ENCODE measurements around the gene MYL3.

MYL3 gene

DNA sequence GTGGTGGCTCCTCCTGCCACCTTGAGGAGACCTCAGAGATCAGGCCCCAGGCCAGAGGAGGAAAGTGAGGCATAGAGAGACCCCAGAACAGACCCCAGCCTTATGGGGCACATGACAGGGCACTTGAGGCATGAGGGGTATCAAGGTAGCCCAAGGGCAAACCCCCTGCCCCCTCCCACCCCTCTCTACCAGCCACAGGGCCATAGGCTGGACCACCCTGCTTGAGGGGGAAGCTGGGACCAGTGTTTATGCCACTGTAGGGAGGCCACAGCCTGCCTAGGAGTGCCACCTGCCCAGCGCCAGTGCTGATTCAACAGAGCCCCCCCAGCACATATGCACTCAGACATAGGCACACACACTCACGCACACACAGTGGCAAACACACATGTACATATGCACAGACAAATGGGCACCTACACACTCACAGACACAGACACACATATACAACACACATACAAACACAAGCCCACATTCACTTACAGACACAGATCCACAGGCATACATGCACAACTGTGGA, 10.3 kb downstream of the MYL3 start:
- Histone ChIP-seq H3K9ac (ENCODE audit: low read depth, low read length) (no peak overlapping the region), H3K27ac (ENCODE audit: low read depth, low read length) (no peak overlapping the region), H3K9me3 (ENCODE audit: insufficient read depth, low read depth, low read length) (no peaks in the 10 kb centered on the region), H3K27me3 (ENCODE audit: insufficient read depth, low read length) (no peaks in the 10 kb centered on the region), H3K36me3 (ENCODE audit: insufficient read depth, low read length) (no peaks in the 10 kb centered on the region), H3K4me3 (ENCODE audit: low read length) (no peak overlapping the region), H3K4me1 (ENCODE audit: insufficient read depth, low read length) (no peaks in the 10 kb centered on the region)
- WGBS = 95% methylated on average over 2 of the region's 2 CpGs

DNA sequence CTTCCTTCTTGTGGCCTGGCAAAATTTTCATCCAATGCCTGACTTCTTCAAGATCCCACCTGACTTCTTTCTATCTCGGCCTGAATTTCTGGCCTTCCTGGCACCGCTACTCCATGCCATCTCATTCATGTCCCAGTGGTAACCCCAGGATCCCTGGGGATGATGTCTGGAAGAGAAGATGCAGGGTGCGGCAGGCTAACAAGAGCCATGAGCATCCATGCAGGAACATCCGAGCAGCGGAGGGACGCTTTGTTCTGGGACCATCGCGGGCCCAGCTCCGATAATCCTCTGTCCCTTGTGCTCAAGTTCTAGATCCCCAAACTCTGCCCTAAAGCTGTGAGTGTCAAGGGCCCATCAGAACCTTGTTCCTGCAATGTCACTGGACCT, 10.9 kb downstream of the MYL3 start:
- H3K27me3 ChIP-seq (ENCODE audit: insufficient read depth, low read length) = no peaks in the 10 kb centered on the region
- 93% methylated on average over 9 of the region's 9 CpGs for WGBS
- H3K4me3 ChIP-seq (ENCODE audit: low read length) = no peak overlapping the region
- H3K4me1 ChIP-seq (ENCODE audit: insufficient read depth, low read length) = no peaks in the 10 kb centered on the region
- H3K36me3 ChIP-seq (ENCODE audit: insufficient read depth, low read length) = no peaks in the 10 kb centered on the region
- no peaks in the 10 kb centered on the region for H3K9me3 ChIP-seq (ENCODE audit: insufficient read depth, low read depth, low read length)
- H3K9ac ChIP-seq (ENCODE audit: low read depth, low read length) = no peak overlapping the region
- H3K27ac ChIP-seq (ENCODE audit: low read depth, low read length) = no peak overlapping the region

DNA sequence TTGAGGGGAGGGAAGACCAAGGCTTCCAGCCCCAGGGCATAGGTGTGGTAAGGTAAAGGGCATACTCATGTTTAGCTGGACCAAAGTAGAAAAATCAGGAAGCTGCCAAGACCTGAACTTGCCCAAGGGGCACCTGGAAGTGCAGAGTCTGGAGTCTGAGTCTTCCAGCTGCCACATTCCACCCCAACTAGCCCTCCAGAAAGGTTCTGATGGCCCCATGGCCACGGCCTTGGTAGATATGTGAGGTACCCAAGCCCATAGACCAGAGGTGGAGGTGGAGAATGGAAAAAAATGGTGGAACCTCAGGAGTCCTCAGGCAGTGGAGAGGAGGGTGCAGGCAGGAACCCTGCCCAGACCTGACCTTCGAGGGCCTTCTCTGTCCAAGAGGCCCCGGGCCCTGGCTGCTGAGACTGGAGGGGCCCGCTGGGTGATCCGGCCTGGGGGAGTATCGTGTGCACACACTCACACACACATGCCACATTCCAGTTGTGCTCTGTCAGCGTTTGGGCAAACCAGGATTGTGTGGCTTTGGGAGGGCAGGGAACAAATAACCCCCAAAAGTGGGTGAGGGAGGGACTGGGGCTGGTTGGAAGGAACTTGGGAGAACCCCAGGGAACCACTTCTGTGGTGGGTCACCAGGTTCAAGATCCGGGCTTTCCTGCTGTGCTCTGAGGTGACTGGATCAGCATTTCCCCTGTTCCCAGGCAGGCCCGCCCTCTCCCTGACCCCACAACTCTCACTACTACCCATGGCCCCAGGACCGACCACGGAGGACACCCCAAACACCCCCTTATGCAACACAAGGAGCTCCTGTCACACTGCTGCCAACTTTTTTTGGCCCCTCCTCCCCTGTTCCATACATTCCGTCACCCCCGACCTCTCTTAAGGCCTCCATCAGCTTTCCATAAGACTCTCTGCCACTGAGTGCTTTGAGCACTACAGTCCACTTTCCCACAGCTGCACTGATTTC, 11.6 kb downstream of the MYL3 start:
- H3K36me3 ChIP-seq (ENCODE audit: insufficient read depth, low read length) = no peaks in the 10 kb centered on the region

DNA sequence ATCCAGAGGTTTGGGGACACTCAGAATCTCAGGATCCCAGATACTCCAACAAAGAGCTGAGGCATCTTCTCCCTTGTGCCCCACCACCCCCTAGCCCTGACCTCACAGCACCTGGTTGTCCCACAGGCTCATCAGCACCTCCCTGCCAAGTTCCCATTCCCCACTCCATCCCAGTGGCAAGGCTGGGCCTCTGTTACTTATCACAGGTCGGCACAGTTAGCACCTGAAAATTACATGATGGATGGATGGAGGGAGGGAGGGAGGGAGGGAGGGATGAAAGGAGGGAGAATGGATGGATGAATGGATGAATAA, 12.8 kb downstream of the MYL3 start:
- no peak overlapping the region for H3K4me3 ChIP-seq (ENCODE audit: low read length)
- H3K9ac ChIP-seq (ENCODE audit: low read depth, low read length) = no peak overlapping the region
- H3K4me1 ChIP-seq (ENCODE audit: insufficient read depth, low read length) = 0 out of 2 replicates have a peak, but pooled peaks cover 2% of the 10 kb centered on the region
- peaks cover 8% of the 10 kb centered on the region for H3K27me3 ChIP-seq (ENCODE audit: insufficient read depth, low read length)
- H3K36me3 ChIP-seq (ENCODE audit: insufficient read depth, low read length) = no peaks in the 10 kb centered on the region
- H3K9me3 ChIP-seq (ENCODE audit: insufficient read depth, low read depth, low read length) = no peaks in the 10 kb centered on the region
- 78% methylated on average over 1 of the region's 1 CpG for WGBS
- H3K27ac ChIP-seq (ENCODE audit: low read depth, low read length) = no peak overlapping the region

More for the DNA sequence above, 11.6 kb downstream of the MYL3 start:
- Histone ChIP-seq H3K4me3 (ENCODE audit: low read length) (no peak overlapping the region), H3K4me1 (ENCODE audit: insufficient read depth, low read length) (no peaks in the 10 kb centered on the region), H3K9me3 (ENCODE audit: insufficient read depth, low read depth, low read length) (no peaks in the 10 kb centered on the region), H3K27me3 (ENCODE audit: insufficient read depth, low read length) (peaks cover 1% of the 10 kb centered on the region; the same call in 1 of the 2 replicates), H3K9ac (ENCODE audit: low read depth, low read length) (no peak overlapping the region), H3K27ac (ENCODE audit: low read depth, low read length) (no peak overlapping the region)
- 91% methylated on average over 13 of the region's 13 CpGs for WGBS

DNA sequence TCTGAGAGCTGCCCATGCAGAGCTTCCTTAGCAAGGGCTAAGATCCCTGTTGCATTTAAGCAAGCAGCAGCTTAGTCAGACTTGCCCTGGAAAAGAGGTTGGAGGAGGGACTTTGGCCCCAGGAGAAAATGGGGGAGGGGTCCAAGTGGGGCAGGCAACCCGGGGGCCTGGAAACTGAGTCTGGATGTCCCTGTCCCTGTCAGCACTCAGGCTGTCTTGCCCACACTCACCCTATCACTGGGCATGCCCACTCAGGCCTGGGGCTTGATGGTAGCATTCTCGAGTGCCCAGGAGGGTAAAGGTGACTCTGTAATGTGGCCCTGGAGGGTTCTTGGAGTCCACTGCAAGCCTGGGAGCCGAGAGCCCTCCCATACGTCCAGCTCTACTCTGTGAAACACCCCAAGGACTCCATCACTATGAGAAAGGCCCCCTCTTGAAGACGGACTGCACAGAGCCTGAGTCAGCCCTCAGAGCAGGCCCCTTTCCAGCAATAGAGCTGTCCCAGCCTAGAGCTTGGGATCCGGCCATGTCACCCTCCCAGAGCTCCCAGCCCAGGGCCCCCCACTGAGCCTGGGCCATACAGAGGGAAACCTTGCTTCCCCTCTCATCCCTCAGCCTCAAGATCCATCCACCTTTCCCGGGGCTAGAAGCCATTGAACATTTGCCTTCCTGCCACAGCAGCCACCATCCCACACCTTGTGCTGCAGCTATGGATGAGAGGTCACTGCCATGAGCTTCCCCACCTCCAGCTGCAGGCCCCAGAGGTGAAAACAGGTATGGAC, 13.4 kb downstream of the MYL3 start:
- Histone ChIP-seq H3K9ac (ENCODE audit: low read depth, low read length) (no peak overlapping the region), H3K36me3 (ENCODE audit: insufficient read depth, low read length) (no peaks in the 10 kb centered on the region), H3K4me3 (ENCODE audit: low read length) (no peak overlapping the region), H3K27ac (ENCODE audit: low read depth, low read length) (no peak overlapping the region), H3K4me1 (ENCODE audit: insufficient read depth, low read length) (0 out of 2 replicates have a peak, but pooled peaks cover 7% of the 10 kb centered on the region), H3K9me3 (ENCODE audit: insufficient read depth, low read depth, low read length) (no peaks in the 10 kb centered on the region), H3K27me3 (ENCODE audit: insufficient read depth, low read length) (peaks cover 8% of the 10 kb centered on the region)
- 86% methylated on average over 7 of the region's 7 CpGs for WGBS

DNA sequence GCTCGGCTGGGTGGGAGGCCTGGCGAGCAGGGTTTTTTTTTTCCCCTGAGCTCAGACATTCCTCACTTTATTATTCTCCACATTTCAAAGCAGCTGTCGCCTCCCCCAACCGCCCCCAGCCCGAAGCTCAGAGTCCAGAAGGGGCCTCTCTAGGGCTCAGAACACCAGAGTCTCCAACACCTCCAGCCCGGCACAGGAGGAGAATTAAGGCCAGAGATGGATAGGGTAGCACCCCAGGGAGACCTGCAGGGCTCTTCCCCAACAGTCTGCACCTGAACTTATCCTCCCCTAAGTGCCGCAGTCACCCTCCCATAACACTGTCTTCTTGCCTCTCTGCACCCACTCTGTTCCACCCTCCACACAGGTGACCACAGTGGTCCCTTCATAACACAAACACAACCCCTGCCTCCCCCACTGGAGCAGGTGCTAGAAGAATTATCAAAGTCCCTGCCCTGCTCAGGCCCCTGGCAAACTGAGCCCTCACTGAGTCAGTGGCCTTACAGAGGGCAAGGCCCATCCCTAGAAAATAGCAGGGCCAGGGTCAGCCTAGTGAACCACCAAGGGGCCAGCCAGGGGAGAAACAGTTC, 14.1 kb downstream of the MYL3 start:
- peaks cover 8% of the 10 kb centered on the region for H3K27me3 ChIP-seq (ENCODE audit: insufficient read depth, low read length)
- no peaks in the 10 kb centered on the region for H3K36me3 ChIP-seq (ENCODE audit: insufficient read depth, low read length)
- H3K4me1 ChIP-seq (ENCODE audit: insufficient read depth, low read length) = 0 out of 2 replicates have a peak, but pooled peaks cover 8% of the 10 kb centered on the region
- H3K27ac ChIP-seq (ENCODE audit: low read depth, low read length) = no peak overlapping the region
- no peak overlapping the region for H3K9ac ChIP-seq (ENCODE audit: low read depth, low read length)
- H3K9me3 ChIP-seq (ENCODE audit: insufficient read depth, low read depth, low read length) = no peaks in the 10 kb centered on the region
- H3K4me3 ChIP-seq (ENCODE audit: low read length) = no peak overlapping the region
- WGBS = 65% methylated on average over 7 of the region's 7 CpGs

DNA sequence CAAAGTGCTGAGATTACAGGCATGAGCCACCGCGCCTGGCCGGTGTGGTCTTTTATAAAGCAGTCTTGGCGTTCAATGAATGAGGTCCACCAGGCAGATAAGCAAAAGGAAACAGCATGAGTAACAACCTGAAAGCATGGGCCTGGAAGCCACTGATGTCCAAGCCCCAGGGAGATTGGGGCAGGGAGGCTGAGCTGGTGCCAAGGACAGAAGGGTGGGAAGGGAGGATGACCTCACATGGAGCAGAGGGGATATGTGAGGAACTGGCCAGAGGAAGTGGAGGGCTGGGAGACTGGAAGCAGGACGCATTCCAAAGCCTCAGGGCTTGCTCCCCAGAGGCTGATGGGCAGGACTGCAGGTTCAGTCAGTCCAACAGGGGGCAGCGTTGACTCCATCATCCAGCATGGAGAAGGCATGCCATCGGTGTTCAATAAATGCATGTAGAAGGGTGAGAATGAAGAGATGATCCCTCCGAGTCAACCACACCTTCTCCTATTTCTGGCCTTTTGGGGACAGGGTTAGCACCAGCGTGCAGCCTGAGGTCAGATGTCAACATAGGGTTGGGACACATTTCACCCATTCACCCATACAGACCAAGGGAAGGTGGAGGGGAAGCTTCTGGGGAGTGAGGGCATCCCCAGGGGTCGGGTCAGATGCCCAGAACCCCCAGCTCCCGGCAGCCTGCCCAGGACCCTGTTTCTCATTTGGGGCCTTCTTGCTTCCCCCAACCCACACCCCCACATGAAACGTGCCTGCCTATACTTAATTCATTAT, 14.8 kb downstream of the MYL3 start:
- H3K4me1 ChIP-seq (ENCODE audit: insufficient read depth, low read length) = 0 out of 2 replicates have a peak, but pooled peaks cover 8% of the 10 kb centered on the region
- peaks cover 8% of the 10 kb centered on the region for H3K27me3 ChIP-seq (ENCODE audit: insufficient read depth, low read length)
- no peak overlapping the region for H3K4me3 ChIP-seq (ENCODE audit: low read length)
- H3K36me3 ChIP-seq (ENCODE audit: insufficient read depth, low read length) = no peaks in the 10 kb centered on the region
- 81% methylated on average over 11 of the region's 12 CpGs for WGBS
- no peak overlapping the region for H3K9ac ChIP-seq (ENCODE audit: low read depth, low read length)
- no peak overlapping the region for H3K27ac ChIP-seq (ENCODE audit: low read depth, low read length)
- H3K9me3 ChIP-seq (ENCODE audit: insufficient read depth, low read depth, low read length) = no peaks in the 10 kb centered on the region

DNA sequence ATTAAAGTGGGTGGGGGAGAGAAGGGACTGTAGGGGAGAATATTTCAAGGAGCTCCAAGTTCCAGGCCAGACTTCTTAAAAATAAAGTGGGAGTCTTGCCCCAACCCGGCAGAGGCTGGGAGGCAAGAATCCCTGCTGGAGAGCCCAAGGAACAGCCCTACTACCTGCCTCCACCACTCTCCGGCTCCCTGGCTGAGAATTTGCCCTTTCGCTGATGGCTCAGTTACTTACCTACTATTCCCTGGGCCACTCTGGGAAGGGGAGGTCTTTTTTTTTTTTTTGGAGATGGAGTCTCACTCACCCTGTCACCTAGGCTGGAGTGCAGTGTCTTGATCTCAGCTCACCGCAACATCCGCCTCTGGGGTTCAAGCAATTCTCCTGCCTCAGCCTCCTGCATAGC, 15.5 kb downstream of the MYL3 start:
- Histone ChIP-seq H3K4me1 (ENCODE audit: insufficient read depth, low read length) (0 out of 2 replicates have a peak, but pooled peaks cover 8% of the 10 kb centered on the region), H3K36me3 (ENCODE audit: insufficient read depth, low read length) (no peaks in the 10 kb centered on the region), H3K9ac (ENCODE audit: low read depth, low read length) (no peak overlapping the region), H3K27ac (ENCODE audit: low read depth, low read length) (no peak overlapping the region), H3K27me3 (ENCODE audit: insufficient read depth, low read length) (peaks cover 8% of the 10 kb centered on the region), H3K9me3 (ENCODE audit: insufficient read depth, low read depth, low read length) (no peaks in the 10 kb centered on the region), H3K4me3 (ENCODE audit: low read length) (no peak overlapping the region)
- WGBS = 89% methylated on average over 4 of the region's 5 CpGs

DNA sequence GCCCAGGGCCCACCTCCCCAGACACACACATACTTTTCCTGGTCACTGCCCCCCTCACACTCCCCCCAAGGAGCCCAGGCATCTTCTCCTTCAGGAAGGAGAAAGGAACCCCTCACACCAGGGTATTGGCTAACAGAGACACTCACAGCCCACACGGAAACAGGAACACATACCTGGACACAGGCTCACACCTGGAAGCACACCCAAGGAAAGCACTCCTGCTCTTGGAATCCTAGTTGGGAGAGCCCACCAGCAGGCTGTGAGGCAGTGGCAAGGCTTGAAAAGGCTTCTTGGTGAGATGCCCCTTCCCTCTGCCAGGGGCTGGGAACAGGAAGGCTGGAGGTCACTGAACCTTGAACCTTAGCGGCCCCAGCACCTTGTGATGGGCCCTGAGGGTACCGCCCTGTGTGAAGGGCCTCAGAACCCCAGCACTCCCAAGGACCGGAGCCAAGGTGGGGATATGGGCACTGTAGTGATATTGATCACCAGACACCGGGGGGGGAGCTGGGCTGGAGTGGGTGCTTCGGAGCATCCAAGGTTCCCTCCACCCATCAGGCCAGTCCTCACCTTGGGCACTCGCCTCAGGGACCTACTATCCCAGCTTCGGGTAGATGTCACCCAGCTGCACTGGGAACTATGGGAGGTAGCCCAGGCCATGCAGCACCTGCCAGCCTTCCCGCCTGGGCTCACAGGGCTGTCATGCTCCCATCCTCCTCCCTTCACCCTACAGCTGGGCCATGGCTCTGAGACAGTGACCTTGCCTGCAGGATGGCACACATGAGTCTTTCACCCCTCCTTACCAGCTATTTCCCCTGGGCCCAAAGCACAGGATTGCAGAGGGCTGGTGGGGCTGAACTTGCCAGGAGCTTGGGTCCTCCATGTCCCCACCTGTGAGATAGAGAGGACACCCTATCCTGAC, 16.4 kb downstream of the MYL3 start:
- Histone ChIP-seq H3K9ac (ENCODE audit: low read depth, low read length) (no peak overlapping the region), H3K36me3 (ENCODE audit: insufficient read depth, low read length) (no peaks in the 10 kb centered on the region), H3K27ac (ENCODE audit: low read depth, low read length) (no peak overlapping the region), H3K4me1 (ENCODE audit: insufficient read depth, low read length) (0 out of 2 replicates have a peak, but pooled peaks cover 8% of the 10 kb centered on the region), H3K4me3 (ENCODE audit: low read length) (no peak overlapping the region), H3K27me3 (ENCODE audit: insufficient read depth, low read length) (peaks cover 8% of the 10 kb centered on the region), H3K9me3 (ENCODE audit: insufficient read depth, low read depth, low read length) (no peaks in the 10 kb centered on the region; the same call in 1 of the 2 replicates)
- WGBS = 88% methylated on average over 9 of the region's 9 CpGs

All from HUES64 (cell line).